Natural killer cell (primary cell): ENCODE results near the gene PSME1. TPM values are rescaled to one million over a fixed set of nuclear protein-coding genes. Genes with fewer than 3 reads are reported as not detected.

ENCODE experiments used
- ATAC-seq, 3 donors: fragments of 150-1000 bp in 2 of 3; fragments of 200-7000 bp in 1 of 3; cut with Tn5 transposase; 1 replicate in 1 of 3; 2 replicates in 2 of 3; pipeline ENCODE4 v1.10.0; 2021; ENCODE audit warnings: mild to moderate bottlenecking in 2 of 3, moderate library complexity in 2 of 3
- DNase-seq, 2 donors: peaks; one replicate each; pipeline versions ENCODE4 v3.0.0 to v3.0.0-alpha.2; 2013 to 2021; ENCODE audit warnings: mixed read lengths in 1 of 2
- H3K27ac ChIP-seq: one replicate; pipeline ENCODE4 v1.5.1; 2013; ENCODE audit warnings: mild to moderate bottlenecking, low read length
- H3K27me3 ChIP-seq: one replicate; pipeline ENCODE4 v1.6.1; 2013; ENCODE audit warnings: low read length; ENCODE audit not compliant: control insufficient read depth, insufficient read depth
- H3K36me3 ChIP-seq: one replicate; pipeline ENCODE4 v1.6.1; 2013; ENCODE audit warnings: low read length; ENCODE audit not compliant: control insufficient read depth, insufficient read depth
- H3K4me1 ChIP-seq: one replicate; pipeline ENCODE4 v1.6.1; 2013; ENCODE audit warnings: low read length; ENCODE audit not compliant: control insufficient read depth, insufficient read depth
- H3K4me3 ChIP-seq: one replicate; pipeline ENCODE4 v1.5.1; 2013; ENCODE audit warnings: low read length
- H3K9me3 ChIP-seq: one replicate; pipeline ENCODE4 v1.6.1; 2013; ENCODE audit warnings: low read length; ENCODE audit not compliant: control insufficient read depth, insufficient read depth
- H3K27ac Mint-ChIP-seq, 2 donors: one replicate each; pipeline ENCODE4 v1.8.0; 2022; ENCODE audit warnings: mild to moderate bottlenecking in 2 of 2, mixed read lengths in 2 of 2, moderate library complexity in 1 of 2
- H3K27me3 Mint-ChIP-seq, 2 donors: one replicate each; pipeline ENCODE4 v1.8.0; 2022; ENCODE audit warnings: low read depth in 2 of 2, mixed read lengths in 2 of 2
- H3K36me3 Mint-ChIP-seq: one replicate; pipeline ENCODE4 v1.8.0; 2022; ENCODE audit warnings: mixed read lengths
- H3K4me1 Mint-ChIP-seq, 2 donors: one replicate each; pipeline ENCODE4 v1.8.0; 2022; ENCODE audit warnings: mixed read lengths in 2 of 2
- H3K4me3 Mint-ChIP-seq: one replicate; pipeline ENCODE4 v1.8.0; 2022; ENCODE audit warnings: mild to moderate bottlenecking, moderate library complexity, mixed read lengths
- H3K9me3 Mint-ChIP-seq, 2 donors: one replicate each; pipeline ENCODE4 v1.8.0; 2022; ENCODE audit warnings: mixed read lengths in 2 of 2
- WGBS: methylation state at CpG from one replicate; pipeline ENCODE4 v1.1.7; 2013; ENCODE audit warnings: missing lambda C conversion rate; ENCODE audit not compliant: insufficient coverage; 5-methylcytosine and 5-hydroxymethylcytosine counted together
- intact Hi-C: fragments of 100-400 bp; cut with micrococcal nuclease; formaldehyde crosslinking; loops from one replicate; pipeline ENCODE4 v1.14.2; 2022
- total RNA-seq, 4 donors: library from RNA; stranded (reverse); fragments of 120-200 nt in 1 of 4; gene quantifications; one replicate each; pipeline versions ENCODE4 v1.2.3 to v1.2.4, GENCODE V29; 2013 to 2022
- TF ChIP-seq, protein P1 (sequence below): fragments of 200-600 bp; IDR thresholded peaks from one replicate; pipeline ENCODE4 v1.8.0; 2022; ENCODE audit warnings: antibody characterized with exemption

The PSME1 gene
- total RNA-seq, 3 donors from 2014 or later (not counting 1 experiment from before 2014, with no cell fraction given) = 315 to 345 (median 318) TPM

DNA sequence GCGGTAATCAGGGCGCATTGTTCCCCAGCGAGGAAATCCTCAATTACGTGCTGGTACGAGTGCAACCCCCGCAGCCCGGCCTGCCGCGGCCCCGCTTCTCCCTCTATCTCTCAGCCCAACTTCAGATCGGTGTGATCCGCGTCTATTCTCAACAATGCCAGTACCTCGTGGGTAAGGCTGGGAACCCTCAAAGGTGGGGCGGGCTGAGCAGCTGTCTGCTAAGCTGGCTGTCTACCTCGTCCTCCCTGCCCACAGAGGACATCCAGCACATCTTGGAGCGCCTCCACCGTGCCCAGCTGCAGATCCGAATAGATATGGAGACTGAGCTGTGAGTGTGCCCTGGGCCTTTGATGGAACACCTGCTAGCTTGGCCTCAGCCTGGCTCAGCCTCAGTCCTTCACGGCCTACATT, 36.9 kb downstream of the PSME1 start:
- Histone ChIP-seq H3K27me3 (no peaks in the 10 kb centered on the region), H3K4me3 (no peak overlapping the region), H3K27ac (no peak overlapping the region), H3K9me3 (no peaks in the 10 kb centered on the region), H3K36me3 (peaks cover 22% of the 10 kb centered on the region), H3K4me1 (peaks cover 26% of the 10 kb centered on the region)
- H3K27ac Mint-ChIP-seq = peak overlapping the region; percentile 56 to 58
- intact Hi-C loops = no loop called here
- ATAC-seq (no peak), DNase-seq (peak in 1 of 2 donors; percentile 33)
- WGBS = 86% methylated on average over 20 of the region's 20 CpGs
- H3K36me3 Mint-ChIP-seq = no peaks in the 10 kb centered on the region
- H3K4me1 Mint-ChIP-seq = peaks cover 5 to 27% of the 10 kb centered on the region in 2 donors
- H3K9me3 Mint-ChIP-seq = no peaks in the 10 kb centered on the region
- no peaks in the 10 kb centered on the region for H3K27me3 Mint-ChIP-seq
- TF ChIP-seq, protein P1, sequence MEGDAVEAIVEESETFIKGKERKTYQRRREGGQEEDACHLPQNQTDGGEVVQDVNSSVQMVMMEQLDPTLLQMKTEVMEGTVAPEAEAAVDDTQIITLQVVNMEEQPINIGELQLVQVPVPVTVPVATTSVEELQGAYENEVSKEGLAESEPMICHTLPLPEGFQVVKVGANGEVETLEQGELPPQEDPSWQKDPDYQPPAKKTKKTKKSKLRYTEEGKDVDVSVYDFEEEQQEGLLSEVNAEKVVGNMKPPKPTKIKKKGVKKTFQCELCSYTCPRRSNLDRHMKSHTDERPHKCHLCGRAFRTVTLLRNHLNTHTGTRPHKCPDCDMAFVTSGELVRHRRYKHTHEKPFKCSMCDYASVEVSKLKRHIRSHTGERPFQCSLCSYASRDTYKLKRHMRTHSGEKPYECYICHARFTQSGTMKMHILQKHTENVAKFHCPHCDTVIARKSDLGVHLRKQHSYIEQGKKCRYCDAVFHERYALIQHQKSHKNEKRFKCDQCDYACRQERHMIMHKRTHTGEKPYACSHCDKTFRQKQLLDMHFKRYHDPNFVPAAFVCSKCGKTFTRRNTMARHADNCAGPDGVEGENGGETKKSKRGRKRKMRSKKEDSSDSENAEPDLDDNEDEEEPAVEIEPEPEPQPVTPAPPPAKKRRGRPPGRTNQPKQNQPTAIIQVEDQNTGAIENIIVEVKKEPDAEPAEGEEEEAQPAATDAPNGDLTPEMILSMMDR = no peak
- H3K4me3 Mint-ChIP-seq = peak overlapping the region; percentile 35

- DNase-seq = no peak
- 98% methylated on average over 5 of the region's 5 CpGs for WGBS
- no peaks in the 10 kb centered on the region for H3K27me3 ChIP-seq
- H3K36me3 ChIP-seq = peaks cover 41% of the 10 kb centered on the region
- H3K27ac Mint-ChIP-seq = no peak overlapping the region
- no peak overlapping the region for H3K4me3 ChIP-seq
- TF ChIP-seq, protein P1 = no peak
- peaks cover 1 to 16% of the 10 kb centered on the region in 2 donors for H3K4me1 Mint-ChIP-seq
- H3K27ac ChIP-seq = no peak overlapping the region
- no peak overlapping the region for H3K4me3 Mint-ChIP-seq
- no peaks in the 10 kb centered on the region for H3K9me3 Mint-ChIP-seq
- peaks cover 6% of the 10 kb centered on the region for H3K36me3 Mint-ChIP-seq
- H3K27me3 Mint-ChIP-seq = no peaks in the 10 kb centered on the region
- peaks cover 16% of the 10 kb centered on the region for H3K4me1 ChIP-seq
- no peaks in the 10 kb centered on the region for H3K9me3 ChIP-seq
- intact Hi-C loops = no loop called here
- no peak for ATAC-seq
These were observed 40.6 kb downstream of the PSME1 start for GRCh38 chr14:24176599-24176998.

DNA sequence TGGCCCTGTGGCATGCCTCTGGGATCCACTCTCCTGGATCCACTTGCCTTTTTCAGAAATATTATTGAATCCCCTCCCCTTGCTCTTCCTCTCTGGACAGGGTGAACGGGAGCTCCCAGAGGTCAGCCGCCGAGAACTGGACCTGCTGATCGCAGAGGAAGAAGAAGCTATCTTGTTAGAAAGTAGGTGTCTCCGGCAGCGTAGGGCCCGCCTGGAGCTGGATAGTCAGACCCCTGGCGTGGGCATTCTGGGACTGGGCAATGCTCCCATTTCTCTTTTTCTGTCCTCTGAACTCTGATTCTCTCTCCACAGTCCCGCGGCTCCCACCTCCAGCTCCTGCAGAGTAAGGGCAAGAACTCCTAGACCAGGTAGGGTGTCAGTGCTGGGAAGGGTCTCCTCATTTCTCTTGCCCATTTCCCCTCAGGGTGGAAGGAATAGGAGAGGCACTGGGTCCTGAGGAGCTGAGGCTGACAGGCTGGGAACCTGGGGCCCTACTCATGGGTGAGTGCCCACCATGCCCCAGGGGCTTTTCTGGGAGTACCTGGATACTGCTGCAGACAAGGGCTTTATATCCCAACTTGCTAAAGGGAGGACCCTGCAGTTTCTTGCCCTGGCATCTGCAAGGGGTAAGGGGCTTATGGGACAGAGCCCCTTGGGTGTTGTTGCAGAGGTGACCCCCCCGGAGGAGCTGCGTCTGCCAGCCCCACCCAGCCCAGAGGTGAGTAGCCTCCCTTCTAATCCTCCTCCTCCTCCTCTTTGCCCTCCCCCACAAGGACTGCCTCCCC, 41.2 kb downstream of the PSME1 start:
- intact Hi-C loops = no loop called here
- H3K27ac Mint-ChIP-seq = no peak overlapping the region
- no peaks in the 10 kb centered on the region for H3K9me3 Mint-ChIP-seq
- H3K36me3 Mint-ChIP-seq = peaks cover 6% of the 10 kb centered on the region
- Histone ChIP-seq H3K27me3 (no peaks in the 10 kb centered on the region), H3K9me3 (no peaks in the 10 kb centered on the region), H3K4me1 (peaks cover 10% of the 10 kb centered on the region), H3K36me3 (peaks cover 41% of the 10 kb centered on the region), H3K4me3 (no peak overlapping the region), H3K27ac (no peak overlapping the region)
- 98% methylated on average over 7 of the region's 12 CpGs for WGBS
- DNase-seq (no peak), ATAC-seq (no peak)
- no peak overlapping the region for H3K4me3 Mint-ChIP-seq
- H3K4me1 Mint-ChIP-seq = peaks cover 0 to 10% of the 10 kb centered on the region in 2 donors
- no peaks in the 10 kb centered on the region for H3K27me3 Mint-ChIP-seq
- TF ChIP-seq, protein P1 = no peak

DNA sequence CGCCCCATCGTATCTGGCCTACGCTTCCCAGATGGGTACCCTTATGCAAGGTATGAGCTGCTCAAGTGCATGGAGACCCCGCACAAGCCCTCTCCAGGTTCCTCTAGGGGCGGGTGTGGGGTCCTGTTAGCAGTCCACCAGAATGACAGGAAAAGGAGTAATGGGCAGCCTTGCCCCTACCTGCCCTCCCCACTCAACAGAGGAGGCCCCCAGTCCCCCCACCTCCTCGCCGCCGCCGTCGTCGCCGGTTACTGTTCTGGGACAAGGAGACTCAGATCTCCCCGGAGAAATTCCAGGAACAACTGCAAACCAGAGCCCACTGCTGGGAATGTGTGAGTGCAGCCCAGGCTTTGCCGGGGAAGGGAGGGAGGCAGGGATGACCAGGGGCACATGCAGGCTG, 41.9 kb downstream of the PSME1 start:
- TF ChIP-seq, protein P1 = no peak
- over 99% methylated on average over 14 of the region's 14 CpGs for WGBS
- no peaks in the 10 kb centered on the region for H3K9me3 Mint-ChIP-seq
- H3K27ac ChIP-seq = no peak overlapping the region
- no peak overlapping the region for H3K4me3 Mint-ChIP-seq
- intact Hi-C loops = no loop called here
- DNase-seq = no peak
- no peak overlapping the region for H3K27ac Mint-ChIP-seq
- no peaks in the 10 kb centered on the region for H3K9me3 ChIP-seq
- no peak for ATAC-seq
- H3K4me3 ChIP-seq = no peak overlapping the region
- no peaks in the 10 kb centered on the region for H3K27me3 ChIP-seq
- peaks cover 3% of the 10 kb centered on the region for H3K4me1 ChIP-seq
- peaks cover 0 to 9% of the 10 kb centered on the region in 2 donors for H3K4me1 Mint-ChIP-seq
- H3K36me3 ChIP-seq = peaks cover 45% of the 10 kb centered on the region
- no peaks in the 10 kb centered on the region for H3K27me3 Mint-ChIP-seq
- peaks cover 6% of the 10 kb centered on the region for H3K36me3 Mint-ChIP-seq
